ENCODE results near the gene PCNP. TPM values are rescaled to one million over a fixed set of nuclear protein-coding genes. Genes with fewer than 3 reads are reported as not detected.

Gene PCNP
- total and polyA plus RNA-seq, 9 of the 15 experiments (the other 6 are each of a cell fraction or from before 2014, with no cell fraction given): 54.3 to 170 (median 150) TPM

DNA sequence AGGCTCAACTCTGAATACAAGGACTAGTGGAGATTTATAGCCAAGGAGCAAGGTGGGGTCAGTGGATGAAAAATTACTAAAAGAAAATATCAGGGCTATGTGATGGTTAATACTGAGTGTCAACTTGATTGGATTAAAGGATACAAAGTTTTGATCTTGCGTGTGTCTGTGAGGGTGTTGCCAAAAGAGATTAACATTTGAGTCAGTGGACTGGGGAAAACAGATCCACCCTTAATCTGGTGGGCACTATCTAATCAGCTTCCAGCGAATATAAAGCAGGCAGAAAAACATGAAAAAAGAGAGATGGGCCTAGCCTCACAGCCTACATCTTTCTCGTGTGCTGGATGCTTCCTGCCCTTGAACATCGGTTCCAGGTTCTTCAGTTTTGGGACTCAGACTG, 46.5 kb upstream of the PCNP start:
- no peaks in the 10 kb centered on the region for H3K9me1 ChIP-seq (ENCODE audit: control insufficient read depth, insufficient read depth, low read length)
- FAIRE-seq (no peak), ATAC-seq (no peak), DNase-seq (ENCODE audit: extremely low read depth in 1 of 4, low spot score in 3 of 4) (no peak)
- 55% methylated on average over 4 of the region's 4 CpGs for WGBS (ENCODE audit: insufficient coverage, low coverage, missing lambda C conversion rate)
- no peak overlapping the region for H2AFZ ChIP-seq (ENCODE audit: low read depth, low read length)
- H3K4me2 ChIP-seq (ENCODE audit: insufficient read depth, low read length): no peak overlapping the region
- H3K9me3 ChIP-seq (replicated peaks; ENCODE audit: control insufficient read depth, insufficient read depth, low read depth, low read length): 0 out of 2 replicates have a peak, but pooled peaks cover 2% of the 10 kb centered on the region
- in situ Hi-C loops (cut with MboI) (no loop called here), intact Hi-C loops (cut with micrococcal nuclease) (no loop called here)
- no peaks in the 10 kb centered on the region for H3K79me2 ChIP-seq (ENCODE audit: control insufficient read depth, insufficient read depth, low read length)
- TF ChIP-seq GTF2F1 (IDR thresholded peaks at IDR 0.05; ENCODE audit: low read depth, low read length) (no peak), NR1H2 (CRISPR knock-in tag; IDR thresholded peaks at IDR 0.05) (no peak), KDM2B (CRISPR knock-in tag; IDR thresholded peaks at IDR 0.05) (no peak), PCBP1 (IDR thresholded peaks at IDR 0.05; ENCODE audit: low read depth, low read length, poor library complexity, severe bottlenecking) (no peak), HSF4 (CRISPR knock-in tag; IDR thresholded peaks at IDR 0.05; ENCODE audit: borderline replicate concordance) (no peak), ZNF583 (CRISPR knock-in tag; IDR thresholded peaks at IDR 0.05) (no peak), PYGO2 (tag; IDR thresholded peaks at IDR 0.05) (no peak), HNRNPUL1 (IDR thresholded peaks at IDR 0.05; ENCODE audit: low read length) (no peak), GATAD2A (IDR thresholded peaks at IDR 0.05) (no peak), ZNF707 (CRISPR knock-in tag; conservative IDR thresholded peaks at IDR 0.05) (no peak), CBX8 (IDR thresholded peaks at IDR 0.05; ENCODE audit: borderline replicate concordance, extremely low read depth, low read depth, low read length, poor library complexity, severe bottlenecking) (no peak), KLF10 (CRISPR knock-in tag; IDR thresholded peaks at IDR 0.05) (no peak), TAF9B (IDR thresholded peaks at IDR 0.05; ENCODE audit: partially characterized antibody) (no peak), KDM5B (IDR thresholded peaks at IDR 0.05; ENCODE audit: insufficient replicate concordance, low read depth, low read length) (no peak)
- TF ChIP-seq, protein P1, sequence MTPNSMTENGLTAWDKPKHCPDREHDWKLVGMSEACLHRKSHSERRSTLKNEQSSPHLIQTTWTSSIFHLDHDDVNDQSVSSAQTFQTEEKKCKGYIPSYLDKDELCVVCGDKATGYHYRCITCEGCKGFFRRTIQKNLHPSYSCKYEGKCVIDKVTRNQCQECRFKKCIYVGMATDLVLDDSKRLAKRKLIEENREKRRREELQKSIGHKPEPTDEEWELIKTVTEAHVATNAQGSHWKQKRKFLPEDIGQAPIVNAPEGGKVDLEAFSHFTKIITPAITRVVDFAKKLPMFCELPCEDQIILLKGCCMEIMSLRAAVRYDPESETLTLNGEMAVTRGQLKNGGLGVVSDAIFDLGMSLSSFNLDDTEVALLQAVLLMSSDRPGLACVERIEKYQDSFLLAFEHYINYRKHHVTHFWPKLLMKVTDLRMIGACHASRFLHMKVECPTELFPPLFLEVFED (CRISPR knock-in tag; conservative IDR thresholded peaks at IDR 0.05): no peak
- TF ChIP-seq, protein P2, sequence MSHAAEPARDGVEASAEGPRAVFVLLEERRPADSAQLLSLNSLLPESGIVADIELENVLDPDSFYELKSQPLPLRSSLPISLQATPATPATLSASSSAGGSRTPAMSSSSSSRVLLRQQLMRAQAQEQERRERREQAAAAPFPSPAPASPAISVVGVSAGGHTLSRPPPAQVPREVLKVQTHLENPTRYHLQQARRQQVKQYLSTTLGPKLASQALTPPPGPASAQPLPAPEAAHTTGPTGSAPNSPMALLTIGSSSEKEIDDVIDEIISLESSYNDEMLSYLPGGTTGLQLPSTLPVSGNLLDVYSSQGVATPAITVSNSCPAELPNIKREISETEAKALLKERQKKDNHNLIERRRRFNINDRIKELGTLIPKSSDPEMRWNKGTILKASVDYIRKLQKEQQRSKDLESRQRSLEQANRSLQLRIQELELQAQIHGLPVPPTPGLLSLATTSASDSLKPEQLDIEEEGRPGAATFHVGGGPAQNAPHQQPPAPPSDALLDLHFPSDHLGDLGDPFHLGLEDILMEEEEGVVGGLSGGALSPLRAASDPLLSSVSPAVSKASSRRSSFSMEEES (CRISPR knock-in tag; IDR thresholded peaks at IDR 0.05): no peak
- H3K4me1 ChIP-seq (replicated peaks in 1 of 2; ENCODE audit: control insufficient read depth in 2 of 2, insufficient read depth in 2 of 2, low read length in 2 of 2): peaks cover 10 to 40% of the 10 kb centered on the region in 2 experiments; a peak in 4 of 5 replicates
- no peaks in the 10 kb centered on the region for H3K27me3 ChIP-seq (ENCODE audit: control insufficient read depth in 2 of 2, insufficient read depth in 2 of 2, low read length in 2 of 2)
- H4K20me1 ChIP-seq (replicated peaks; ENCODE audit: control insufficient read depth, insufficient read depth, low read length): no peaks in the 10 kb centered on the region
- ChIA-PET POLR2A (interaction anchor here (0.7 kb wide), 1 partner anchor 1135 kb away, joined by 3 read pairs; no protein-coding TSS in a partner anchor), CTCF (ENCODE audit: low intra/inter-chr PET ratio) (no interaction called here)
- no peak overlapping the region for H3K9ac ChIP-seq (ENCODE audit: insufficient read depth in 1 of 2, low read depth in 2 of 2, low read length in 2 of 2)
- no peak overlapping the region for H3K27ac ChIP-seq (ENCODE audit: extremely low read depth, low read depth, low read length)
- no peaks in the 10 kb centered on the region for H3K36me3 ChIP-seq (ENCODE audit: control insufficient read depth, insufficient read depth, low read length)
- BruUV-seq (replicated peaks): no TSS peak
- H3K4me3 ChIP-seq: no peak overlapping the region

Data from K562 (cell line).